GM23338 (cell line): ENCODE data around the gene IL18R1. TPM values are rescaled to one million over a fixed set of nuclear protein-coding genes. Genes with fewer than 3 reads are reported as not detected.

Experiments used
- ATAC-seq: fragments of 200-7000 bp; cut with Tn5 transposase; 3 replicates; pipeline ENCODE4 v1.9.1; 2020
- DNase-seq: peaks from one replicate; pipeline ENCODE4 v3.0.0-alpha.2; 2015; ENCODE audit warnings: low spot score
- H2AFZ ChIP-seq: fragments of 200-600 bp; sonication (generic); 2 replicates; pipeline ENCODE4 v1.8.0; 2016; ENCODE audit warnings: antibody characterized with exemption, mild to moderate bottlenecking, moderate library complexity
- H3F3A ChIP-seq: fragments of 200-600 bp; sonication (generic); replicated peaks from 2 replicates; pipeline ENCODE4 v1.8.0; 2017; ENCODE audit warnings: antibody characterized with exemption, mixed run types, low read depth
- H3K27ac ChIP-seq: fragments of 200-600 bp; sonication (generic); 2 replicates; pipeline ENCODE4 v1.6.1; 2016; ENCODE audit warnings: low read depth
- H3K27me3 ChIP-seq: fragments of 200-600 bp; sonication (generic); 2 replicates; pipeline ENCODE4 v1.8.0; 2016; ENCODE audit warnings: mild to moderate bottlenecking, mixed run types, moderate library complexity; ENCODE audit not compliant: insufficient read depth
- H3K36me3 ChIP-seq: fragments of 200-600 bp; sonication (generic); 2 replicates; pipeline ENCODE4 v1.8.0; 2016; ENCODE audit warnings: mild to moderate bottlenecking; ENCODE audit not compliant: insufficient read depth
- H3K4me1 ChIP-seq: fragments of 200-600 bp; sonication (generic); 2 replicates; pipeline ENCODE4 v1.8.0; 2016; ENCODE audit warnings: mild to moderate bottlenecking, moderate library complexity; ENCODE audit not compliant: insufficient read depth
- H3K4me2 ChIP-seq: fragments of 200-600 bp; sonication (generic); 2 replicates; pipeline ENCODE4 v1.7.1; 2017; ENCODE audit warnings: mixed run types
- H3K4me3 ChIP-seq: fragments of 200-600 bp; sonication (generic); 2 replicates; pipeline ENCODE4 v1.6.1; 2016; ENCODE audit warnings: mixed run types
- H3K79me2 ChIP-seq: fragments of 200-600 bp; sonication (generic); replicated peaks from 2 replicates; pipeline ENCODE4 v1.8.0; 2017; ENCODE audit warnings: mild to moderate bottlenecking; ENCODE audit not compliant: insufficient read depth
- H3K9me2 ChIP-seq: fragments of 200-600 bp; sonication (generic); 2 replicates; pipeline ENCODE4 v1.8.0; 2017; ENCODE audit not compliant: insufficient read depth
- H4K20me1 ChIP-seq: fragments of 200-600 bp; sonication (generic); replicated peaks from 2 replicates; pipeline ENCODE4 v1.8.0; 2017; ENCODE audit warnings: mild to moderate bottlenecking; ENCODE audit not compliant: insufficient read depth
- H3K27ac Mint-ChIP-seq: 2 replicates; pipeline ENCODE4 v1.8.0; 2020; ENCODE audit warnings: inconsistent platforms, mild to moderate bottlenecking, moderate library complexity, mixed read lengths
- H3K27me3 Mint-ChIP-seq: 3 replicates; pipeline ENCODE4 v1.8.0; 2022; ENCODE audit warnings: low read depth, mild to moderate bottlenecking, moderate library complexity, mixed read lengths, inconsistent platforms; ENCODE audit not compliant: insufficient read depth, poor library complexity
- H3K36me3 Mint-ChIP-seq: 3 replicates; pipeline ENCODE4 v1.8.0; 2021; ENCODE audit warnings: low read depth, mild to moderate bottlenecking, inconsistent platforms, moderate library complexity, mixed read lengths
- H3K4me1 Mint-ChIP-seq: 3 replicates; pipeline ENCODE4 v1.8.0; 2020; ENCODE audit warnings: mild to moderate bottlenecking, inconsistent platforms, mixed read lengths
- H3K4me3 Mint-ChIP-seq: 3 replicates; pipeline ENCODE4 v1.8.0; 2021; ENCODE audit warnings: moderate library complexity, mild to moderate bottlenecking, inconsistent platforms, mixed read lengths
- H3K9me3 Mint-ChIP-seq: 3 replicates; pipeline ENCODE4 v1.8.0; 2020; ENCODE audit warnings: moderate library complexity, mild to moderate bottlenecking, inconsistent platforms, mixed read lengths
- CREB1 ChIP-seq: fragments of 250-450 bp; sonication (Bioruptor Pico); IDR thresholded peaks from 2 replicates; pipeline ENCODE4 v1.5.0; 2020; ENCODE audit warnings: low read depth, mild to moderate bottlenecking, moderate library complexity
- CTCF ChIP-seq, 2 experiments: fragments of 200-600 bp in 1 of 2; sonication (generic) in 1 of 2; conservative IDR thresholded peaks; 2 replicates each; pipeline versions ENCODE4 v1.5.1 to v1.6.1; 2016 to 2017; ENCODE audit warnings: antibody characterized with exemption in 2 of 2, low read depth in 2 of 2, mild to moderate bottlenecking in 2 of 2, moderate library complexity in 1 of 2
- ETS1 ChIP-seq: IDR thresholded peaks from 2 replicates; pipeline ENCODE4 v1.6.1; 2016; ENCODE audit warnings: antibody characterized with exemption
- EZH2 ChIP-seq: fragments of 200-600 bp; sonication (generic); IDR thresholded peaks from one replicate; pipeline ENCODE4 v1.8.0; 2017; ENCODE audit warnings: antibody characterized with exemption, mild to moderate bottlenecking, low read depth; ENCODE audit not compliant: unreplicated experiment
- EZH2phosphoT487 ChIP-seq: fragments of 200-600 bp; sonication (generic); IDR thresholded peaks from one replicate; pipeline ENCODE4 v1.8.1; 2018; ENCODE audit warnings: antibody characterized with exemption; ENCODE audit not compliant: unreplicated experiment
- JUNB ChIP-seq: IDR thresholded peaks from one replicate; pipeline ENCODE4 v1.6.1; 2016; ENCODE audit warnings: antibody characterized with exemption; ENCODE audit not compliant: unreplicated experiment
- NANOG ChIP-seq: IDR thresholded peaks from 2 replicates; pipeline ENCODE4 v1.6.1; 2016; ENCODE audit warnings: antibody characterized with exemption, borderline replicate concordance
- POLR2AphosphoS5 ChIP-seq: IDR thresholded peaks from 2 replicates; pipeline ENCODE4 v1.6.1; 2016; ENCODE audit warnings: antibody characterized with exemption, low read depth
- REST ChIP-seq: IDR thresholded peaks from one replicate; pipeline ENCODE4 v1.6.1; 2018; ENCODE audit warnings: antibody characterized with exemption; ENCODE audit not compliant: unreplicated experiment
- STAT1 ChIP-seq: IDR thresholded peaks from one replicate; pipeline ENCODE4 v1.6.1; 2016; ENCODE audit warnings: antibody characterized with exemption; ENCODE audit not compliant: unreplicated experiment
- ZNF114 ChIP-seq: fragments of 250-450 bp; sonication (Bioruptor Pico); IDR thresholded peaks from 2 replicates; pipeline ENCODE4 v1.5.0; 2020; ENCODE audit warnings: mild to moderate bottlenecking, moderate library complexity
- ZNF331 ChIP-seq: fragments of 250-450 bp; sonication (Bioruptor Pico); IDR thresholded peaks from 2 replicates; pipeline ENCODE4 v1.5.0; 2020; ENCODE audit warnings: low read depth, mild to moderate bottlenecking, moderate library complexity
- ZNF462 ChIP-seq: fragments of 250-450 bp; sonication (Bioruptor Pico); IDR thresholded peaks from 2 replicates; pipeline ENCODE4 v1.5.0; 2020; ENCODE audit warnings: mild to moderate bottlenecking, moderate library complexity
- polyA plus RNA-seq: library from polyadenylated mRNA; unstranded; fragments of >200 nt; fragmentation: Nextera tagmentation; extraction: Ambion mirVana; gene quantifications from 2 replicates; pipeline ENCODE4 v1.2.1, GENCODE V29; 2016
- total RNA-seq: library from RNA; depleted of rRNA; stranded (reverse); fragments of >200 nt; shearing (Covaris generic); gene quantifications from 2 replicates; pipeline ENCODE4 v1.2.3, GENCODE V29; 2014

Gene IL18R1
- total and polyA plus RNA-seq, 2 experiments from 2014 or later = 0.17 to 0.39 TPM

GRCh38 chr2:102396012-102396411, 40.4 kb downstream of the IL18R1 start:
- H3K4me2 ChIP-seq = no peak overlapping the region
- H3K9me2 ChIP-seq = no peaks in the 10 kb centered on the region
- H3K4me3 ChIP-seq = no peak overlapping the region
- H3K27me3 ChIP-seq = no peaks in the 10 kb centered on the region
- no peaks in the 10 kb centered on the region for H3K79me2 ChIP-seq
- Mint-ChIP-seq H3K27ac (no peak overlapping the region), H3K36me3 (no peaks in the 10 kb centered on the region), H3K9me3 (no peaks in the 10 kb centered on the region), H3K27me3 (no peaks in the 10 kb centered on the region), H3K4me3 (no peak overlapping the region), H3K4me1 (no peaks in the 10 kb centered on the region)
- no peaks in the 10 kb centered on the region for H3K36me3 ChIP-seq
- no peaks in the 10 kb centered on the region for H3K4me1 ChIP-seq
- no peaks in the 10 kb centered on the region for H4K20me1 ChIP-seq
- DNase-seq (no peak), ATAC-seq (no peak)
- no peak overlapping the region for H2AFZ ChIP-seq
- H3F3A ChIP-seq = no peaks in the 10 kb centered on the region
- no peak overlapping the region for H3K27ac ChIP-seq
- TF ChIP-seq CTCF (conservative IDR thresholded peaks at IDR 0.05; ENCODE audit: low read depth in 2 of 2) (no peak), EZH2phosphoT487 (no peak), ZNF331 (CRISPR knock-in tag) (no peak), STAT1 (no peak), ETS1 (no peak), REST (no peak), POLR2AphosphoS5 (no peak), CREB1 (CRISPR knock-in tag) (no peak), NANOG (no peak), ZNF114 (CRISPR knock-in tag) (no peak), EZH2 (no peak), JUNB (no peak), ZNF462 (no peak)
